Upper lobe of left lung (tissue), 4 donors: Measurements from ENCODE around the gene MAU2.

Experiments
- EP300 ChIP-seq, 4 donors: sonication (generic); formaldehyde crosslinking; IDR thresholded peaks; one replicate each; pipeline ENCODE4 v1.5.1; 2017; ENCODE audit warnings: antibody characterized with exemption in 4 of 4, control low read depth in 2 of 4
- POLR2AphosphoS5 ChIP-seq, 2 donors: sonication (generic); formaldehyde crosslinking; IDR thresholded peaks; one replicate each; pipeline ENCODE4 v1.5.1; 2017; ENCODE audit warnings: antibody characterized with exemption in 2 of 2
- TF ChIP-seq, protein P1 (sequence below), 6 experiments: fragments of 450-650 bp in 4 of 6; fragments of 200-600 bp in 2 of 6; sonication (generic) in 2 of 6; IDR thresholded peaks; one replicate each; pipeline ENCODE4 v1.5.1; 2016 to 2019; ENCODE audit warnings: antibody characterized with exemption in 6 of 6

DNA sequence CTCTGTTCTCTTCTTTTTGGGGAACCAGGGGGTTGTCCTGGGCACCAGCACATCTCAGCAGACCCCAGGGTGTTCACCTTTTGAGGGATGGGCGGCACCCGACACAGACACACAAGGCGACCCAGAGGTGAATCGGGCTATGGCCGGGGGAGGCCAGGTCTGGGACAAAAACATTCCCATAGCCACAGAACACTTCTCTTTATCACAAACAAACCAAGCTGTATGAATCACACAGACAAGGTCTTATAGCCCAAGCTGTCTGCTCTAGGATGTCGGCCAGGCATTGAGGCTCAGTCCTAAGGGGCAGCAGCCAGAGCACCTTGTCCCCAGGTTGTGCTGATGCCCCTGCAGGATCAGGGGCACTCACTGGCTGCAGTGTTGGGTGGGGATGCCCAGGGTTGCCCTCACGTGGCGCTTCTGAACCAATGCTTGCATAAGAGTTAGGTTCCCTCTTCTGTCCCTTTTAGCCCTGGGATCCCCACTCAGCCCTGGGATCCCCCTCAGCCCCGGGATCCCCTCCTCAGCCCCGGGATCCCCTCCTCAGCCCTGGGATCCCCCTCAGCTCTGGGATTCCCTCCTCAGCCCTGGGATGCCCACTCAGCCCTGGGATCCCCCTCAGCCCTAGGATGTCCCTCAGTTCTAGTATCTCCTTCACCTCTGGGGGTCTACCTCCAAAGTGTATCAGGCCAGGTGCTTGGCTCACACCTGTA lies 26.9 kb downstream of the MAU2 start:
- TF ChIP-seq, protein P1, sequence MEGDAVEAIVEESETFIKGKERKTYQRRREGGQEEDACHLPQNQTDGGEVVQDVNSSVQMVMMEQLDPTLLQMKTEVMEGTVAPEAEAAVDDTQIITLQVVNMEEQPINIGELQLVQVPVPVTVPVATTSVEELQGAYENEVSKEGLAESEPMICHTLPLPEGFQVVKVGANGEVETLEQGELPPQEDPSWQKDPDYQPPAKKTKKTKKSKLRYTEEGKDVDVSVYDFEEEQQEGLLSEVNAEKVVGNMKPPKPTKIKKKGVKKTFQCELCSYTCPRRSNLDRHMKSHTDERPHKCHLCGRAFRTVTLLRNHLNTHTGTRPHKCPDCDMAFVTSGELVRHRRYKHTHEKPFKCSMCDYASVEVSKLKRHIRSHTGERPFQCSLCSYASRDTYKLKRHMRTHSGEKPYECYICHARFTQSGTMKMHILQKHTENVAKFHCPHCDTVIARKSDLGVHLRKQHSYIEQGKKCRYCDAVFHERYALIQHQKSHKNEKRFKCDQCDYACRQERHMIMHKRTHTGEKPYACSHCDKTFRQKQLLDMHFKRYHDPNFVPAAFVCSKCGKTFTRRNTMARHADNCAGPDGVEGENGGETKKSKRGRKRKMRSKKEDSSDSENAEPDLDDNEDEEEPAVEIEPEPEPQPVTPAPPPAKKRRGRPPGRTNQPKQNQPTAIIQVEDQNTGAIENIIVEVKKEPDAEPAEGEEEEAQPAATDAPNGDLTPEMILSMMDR (IDR thresholded peaks at IDR 0.05) = no peak
- TF ChIP-seq EP300 (IDR thresholded peaks at IDR 0.05) = no peak
- no peak for TF ChIP-seq POLR2AphosphoS5 (IDR thresholded peaks at IDR 0.05)
